GM12878 (cell line): Measurements from ENCODE around the gene SLC30A7.

Source experiments
- ATF2 ChIP-seq: IDR thresholded peaks from 2 replicates; pipeline ENCODE4 v1.6.1; 2012; ENCODE audit warnings: low read length, inconsistent platforms
- CHD4 ChIP-seq: fragments of 200-600 bp; sonication (generic); IDR thresholded peaks from 2 replicates; pipeline ENCODE4 v1.6.1; 2016; ENCODE audit warnings: mild to moderate bottlenecking
- CTCF ChIP-seq, 3 experiments: IDR thresholded peaks in 2 of 3; conservative IDR thresholded peaks in 1 of 3; 2 replicates each; pipeline ENCODE4 v1.5.1; 2011; ENCODE audit warnings: low read depth in 3 of 3, low read length in 3 of 3, mild to moderate bottlenecking in 3 of 3, control low read depth in 2 of 3, moderate library complexity in 2 of 3, inconsistent platforms in 1 of 3, mixed read lengths in 1 of 3; ENCODE audit not compliant: control insufficient read depth in 2 of 3, insufficient read depth in 1 of 3; ENCODE audit errors: extremely low read depth in 1 of 3
- EZH2 ChIP-seq: IDR thresholded peaks from 2 replicates; pipeline ENCODE4 v1.6.1; 2012; ENCODE audit warnings: low read depth, mild to moderate bottlenecking, control low read depth, inconsistent platforms, low read length, borderline replicate concordance; ENCODE audit not compliant: control insufficient read depth
- KDM1A ChIP-seq: fragments of 200-600 bp; sonication (generic); IDR thresholded peaks from 2 replicates; pipeline ENCODE4 v1.6.1; 2016; ENCODE audit warnings: borderline replicate concordance
- ZBTB40 ChIP-seq: fragments of 450-650 bp; IDR thresholded peaks from 2 replicates; pipeline ENCODE4 v1.6.1; 2016; ENCODE audit warnings: mild to moderate bottlenecking, moderate library complexity, borderline replicate concordance
- TF ChIP-seq, protein P1 (sequence below): IDR thresholded peaks from 2 replicates; pipeline ENCODE4 v1.6.1; 2011; ENCODE audit warnings: low read depth, low read length, improper control_type of control experiment, borderline replicate concordance

DNA sequence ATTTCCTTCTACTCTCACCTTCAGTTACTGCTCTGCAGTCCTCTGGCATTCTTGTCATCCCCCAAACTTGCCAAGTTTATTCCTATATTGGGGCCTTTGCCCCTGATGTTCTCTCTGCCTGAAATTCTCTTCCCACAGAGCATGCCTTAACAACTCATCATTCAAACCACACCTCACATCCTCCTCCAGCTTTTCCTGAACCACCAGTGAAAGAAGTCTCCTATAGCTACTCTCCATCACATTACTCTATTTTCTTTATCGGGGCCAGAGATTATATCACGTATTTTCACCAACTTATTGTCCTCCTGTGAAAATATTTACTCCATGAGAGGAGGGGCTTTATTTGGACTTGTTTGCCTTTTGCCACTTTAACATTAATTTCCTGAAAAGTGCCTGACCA is 33.3 kb upstream of the SLC30A7 start:
- no peak for TF ChIP-seq CHD4
- TF ChIP-seq KDM1A = no peak
- TF ChIP-seq ZBTB40 = no peak
- no peak for TF ChIP-seq EZH2
- TF ChIP-seq ATF2 = no peak
- TF ChIP-seq CTCF (IDR thresholded peaks at IDR 0.05 in 2 of 3, conservative IDR thresholded peaks at IDR 0.05 in 1 of 3; ENCODE audit: control insufficient read depth in 2 of 3, extremely low read depth in 1 of 3, insufficient read depth in 1 of 3, low read depth in 3 of 3, low read length in 3 of 3) = no peak
- TF ChIP-seq, protein P1, sequence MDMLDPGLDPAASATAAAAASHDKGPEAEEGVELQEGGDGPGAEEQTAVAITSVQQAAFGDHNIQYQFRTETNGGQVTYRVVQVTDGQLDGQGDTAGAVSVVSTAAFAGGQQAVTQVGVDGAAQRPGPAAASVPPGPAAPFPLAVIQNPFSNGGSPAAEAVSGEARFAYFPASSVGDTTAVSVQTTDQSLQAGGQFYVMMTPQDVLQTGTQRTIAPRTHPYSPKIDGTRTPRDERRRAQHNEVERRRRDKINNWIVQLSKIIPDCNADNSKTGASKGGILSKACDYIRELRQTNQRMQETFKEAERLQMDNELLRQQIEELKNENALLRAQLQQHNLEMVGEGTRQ = no peak
